IMR-90 (cell line): Measurements from ENCODE around the gene SLC22A4. TPM values are rescaled to one million over a fixed set of nuclear protein-coding genes. Genes with fewer than 3 reads are reported as not detected.

Experiments
- ATAC-seq: fragments of 200-7000 bp; cut with Tn5 transposase; 2 replicates; pipeline ENCODE4 v1.9.1; 2020; ENCODE audit warnings: low read depth, mild to moderate bottlenecking, moderate library complexity
- BruUV-seq: library from RNA; stranded (reverse); fragments of 400-500 nt; replicated peaks from 2 replicates; lab custom pipeline; 2021; lab: Mats Ljungman, UMichigan
- CTCF ChIA-PET: fragments of 300-600 bp; formaldehyde crosslinking; extraction: SDS; loops from one replicate; lab custom pipeline; 2021; ENCODE audit warnings: antibody characterized with exemption; lab: Yijun Ruan, JAX
- POLR2A ChIA-PET: fragments of 300-600 bp; sonication (Branson Sonifier 250); formaldehyde crosslinking; loops from one replicate; lab custom pipeline; 2022; ENCODE audit warnings: antibody characterized with exemption; ENCODE audit not compliant: unreplicated experiment; lab: Charles Lee
- DNase-seq: peaks from one replicate; pipeline ENCODE4 v3.0.0; 2013
- H2AFZ ChIP-seq: replicated peaks from 2 replicates; pipeline ENCODE3; 2013; ENCODE audit warnings: low read length, mild to moderate bottlenecking; ENCODE audit not compliant: poor library complexity
- H2AK5ac ChIP-seq: 2 replicates; pipeline ENCODE4 v1.6.1; 2013; ENCODE audit warnings: low read depth, low read length, inconsistent platforms
- H2AK9ac ChIP-seq: replicated peaks from 2 replicates; pipeline ENCODE3; 2013; ENCODE audit warnings: mild to moderate bottlenecking, low read depth, low read length, moderate library complexity; ENCODE audit not compliant: poor library complexity
- H2BK120ac ChIP-seq: 2 replicates; pipeline ENCODE4 v1.6.1; 2013; ENCODE audit warnings: low read depth, low read length, inconsistent platforms
- H2BK15ac ChIP-seq: 3 replicates; pipeline ENCODE4 v1.6.1; 2013; ENCODE audit warnings: low read depth, low read length, inconsistent platforms
- H2BK20ac ChIP-seq: 2 replicates; pipeline ENCODE4 v1.6.1; 2013; ENCODE audit warnings: low read depth, mild to moderate bottlenecking, inconsistent platforms, low read length, moderate library complexity
- H2BK5ac ChIP-seq: 2 replicates; pipeline ENCODE4 v1.6.1; 2013; ENCODE audit warnings: mild to moderate bottlenecking, low read depth, low read length, inconsistent platforms; ENCODE audit not compliant: poor library complexity, severe bottlenecking
- H3K14ac ChIP-seq: replicated peaks from 2 replicates; pipeline ENCODE4 v1.6.1; 2013; ENCODE audit warnings: low read depth, low read length, inconsistent platforms
- H3K18ac ChIP-seq: 2 replicates; pipeline ENCODE4 v1.6.1; 2013; ENCODE audit warnings: low read depth, low read length, control low read depth
- H3K23ac ChIP-seq: 2 replicates; pipeline ENCODE4 v1.6.1; 2013; ENCODE audit warnings: low read depth, low read length, inconsistent platforms
- H3K27ac ChIP-seq: 2 replicates; pipeline ENCODE4 v1.5.1; 2013; ENCODE audit warnings: mild to moderate bottlenecking, control low read depth, low read length; ENCODE audit not compliant: insufficient read depth
- H3K27me3 ChIP-seq: 2 replicates; pipeline ENCODE4 v1.6.1; 2013; ENCODE audit warnings: low read length; ENCODE audit not compliant: control insufficient read depth, insufficient read depth
- H3K36me3 ChIP-seq: 2 replicates; pipeline ENCODE4 v1.6.1; 2013; ENCODE audit warnings: low read length, mixed read lengths; ENCODE audit not compliant: control insufficient read depth, insufficient read depth
- H3K4ac ChIP-seq: 2 replicates; pipeline ENCODE4 v1.6.1; 2013; ENCODE audit warnings: low read depth, low read length, inconsistent platforms
- H3K4me1 ChIP-seq: 2 replicates; pipeline ENCODE4 v1.6.1; 2013; ENCODE audit warnings: low read length, mixed read lengths; ENCODE audit not compliant: control insufficient read depth, insufficient read depth
- H3K4me2 ChIP-seq: 2 replicates; pipeline ENCODE4 v1.6.1; 2013; ENCODE audit warnings: low read depth, mild to moderate bottlenecking, control low read depth, low read length, moderate library complexity
- H3K4me3 ChIP-seq: 2 replicates; pipeline ENCODE4 v1.5.1; 2013; ENCODE audit warnings: low read depth, mild to moderate bottlenecking, control low read depth, low read length, moderate library complexity; ENCODE audit not compliant: insufficient read depth
- H3K56ac ChIP-seq: 2 replicates; pipeline ENCODE4 v1.6.1; 2013; ENCODE audit warnings: low read length, inconsistent platforms; ENCODE audit not compliant: insufficient read depth; ENCODE audit errors: extremely low read depth
- H3K79me1 ChIP-seq, 2 experiments: 2 replicates each; pipeline ENCODE4 v1.6.1; 2013; ENCODE audit warnings: low read length in 2 of 2, inconsistent platforms in 1 of 2, low read depth in 1 of 2
- H3K9ac ChIP-seq: 2 replicates; pipeline ENCODE4 v1.6.1; 2013; ENCODE audit warnings: low read depth, low read length, control low read depth
- H3K9me1 ChIP-seq: 2 replicates; pipeline ENCODE4 v1.6.1; 2013; ENCODE audit warnings: low read length, inconsistent platforms; ENCODE audit not compliant: insufficient read depth
- H3K9me3 ChIP-seq: 2 replicates; pipeline ENCODE4 v1.6.1; 2013; ENCODE audit warnings: low read length; ENCODE audit not compliant: control insufficient read depth, insufficient read depth
- H4K20me1 ChIP-seq: 2 replicates; pipeline ENCODE4 v1.6.1; 2013; ENCODE audit warnings: low read length, inconsistent platforms; ENCODE audit not compliant: insufficient read depth
- H4K5ac ChIP-seq: 2 replicates; pipeline ENCODE4 v1.6.1; 2013; ENCODE audit warnings: mild to moderate bottlenecking, low read depth, low read length, control low read depth
- H4K8ac ChIP-seq, 2 experiments: 2 replicates each; pipeline ENCODE4 v1.6.1; 2013; ENCODE audit warnings: low read depth in 2 of 2, low read length in 2 of 2, control low read depth in 1 of 2, inconsistent platforms in 1 of 2
- H4K91ac ChIP-seq: 2 replicates; pipeline ENCODE4 v1.6.1; 2013; ENCODE audit warnings: low read depth, low read length, inconsistent platforms; ENCODE audit not compliant: insufficient read depth
- CHD1 ChIP-seq: IDR thresholded peaks from 2 replicates; pipeline ENCODE4 v1.6.1; 2012; ENCODE audit warnings: low read depth, low read length, improper control_type of control experiment
- WGBS, 2 experiments: methylation state at CpG; one replicate each; pipeline versions ENCODE4 v1.1.5 to v1.1.7; 2013; ENCODE audit warnings: missing lambda C conversion rate in 2 of 2; ENCODE audit not compliant: insufficient read length in 1 of 2; ENCODE audit errors: extremely low coverage in 2 of 2; 5-methylcytosine and 5-hydroxymethylcytosine counted together
- dilution Hi-C: fragments of 300-500 bp; cut with HindIII; formaldehyde crosslinking; loops from one replicate; pipeline ENCODE4 v1.14.3; 2018; ENCODE audit warnings: low sequenced_read_pairs; ENCODE audit not compliant: unreplicated experiment
- in situ Hi-C: fragments of 300-500 bp; cut with MboI; formaldehyde crosslinking; loops from 3 replicates; pipeline ENCODE4 v1.14.3; 2019; ENCODE audit warnings: low sequenced_read_pairs, inconsistent platforms, mixed read lengths
- intact Hi-C: fragments of 100-400 bp; cut with micrococcal nuclease; formaldehyde crosslinking; loops from 2 replicates; pipeline ENCODE4 v1.10.0; 2022
- microRNA-seq, 2 experiments: library from miRNA; stranded (forward) in 1 of 2; unstranded in 1 of 2; fragments of 10-50 nt in 1 of 2; fragments of <30 nt in 1 of 2; gene quantifications in 1 of 2; microRNA quantifications in 1 of 2; one replicate each; pipeline versions ENCODE3 to v1.1.0; 2013 to 2020; ENCODE audit not compliant: insufficient read depth in 1 of 2, insufficient read length in 1 of 2, unreplicated experiment in 1 of 2
- polyA plus RNA-seq, 3 experiments: library from polyadenylated mRNA; depleted of rRNA; stranded (reverse); fragments of >200 nt; gene quantifications; 2 replicates each; pipeline ENCODE4 v1.2.3, GENCODE V29; 2012; ENCODE audit warnings: low replicate concordance in 1 of 3
- small RNA-seq, 5 experiments: library from RNA; depleted of rRNA; stranded (forward); fragments of <200 nt; gene quantifications; one replicate each; pipeline ENCODE3, GENCODE V24; 2012
- total RNA-seq: library from RNA; depleted of rRNA; stranded (reverse); fragments of >200 nt; gene quantifications from 2 replicates; pipeline ENCODE4 v1.2.3, GENCODE V29; 2012; rRNA removed

SLC22A4 gene
- total and polyA plus RNA-seq, 2 of the 4 experiments (the other 2 are of a cell fraction): 2.6 to 3.2 TPM

GRCh38 chr5:132392978-132393825 is 99.0 kb downstream of the SLC22A4 start:
- no TSS peak for BruUV-seq
- H3K14ac ChIP-seq: no peak overlapping the region
- H3K9me3 ChIP-seq: no peaks in the 10 kb centered on the region
- in situ Hi-C loops (no loop called here), intact Hi-C loops (no loop called here), dilution Hi-C loops (no loop called here)
- no peak overlapping the region for H3K4ac ChIP-seq
- H3K9me1 ChIP-seq: peaks cover 21% of the 10 kb centered on the region
- CTCF ChIA-PET: no interaction called here
- H2BK5ac ChIP-seq: no peak overlapping the region
- H2AK9ac ChIP-seq: no peak overlapping the region
- H3K79me1 ChIP-seq: peaks cover 0 to 5% of the 10 kb centered on the region in 2 experiments; a peak in 1 of 4 replicates
- H3K4me2 ChIP-seq: no peak overlapping the region
- H3K9ac ChIP-seq: no peak overlapping the region
- no peak overlapping the region for H2AK5ac ChIP-seq
- no peak overlapping the region for H3K56ac ChIP-seq
- no peak overlapping the region for H2BK120ac ChIP-seq
- H4K20me1 ChIP-seq: peaks cover 3% of the 10 kb centered on the region; the same call in 1 of the 2 replicates
- H3K23ac ChIP-seq: no peak overlapping the region
- no peak overlapping the region for H3K18ac ChIP-seq
- ATAC-seq (no peak), DNase-seq (no peak)
- no peak overlapping the region for H4K5ac ChIP-seq
- H3K4me1 ChIP-seq: peaks cover 19% of the 10 kb centered on the region
- H3K4me3 ChIP-seq: no peak overlapping the region
- no peak overlapping the region for H2BK15ac ChIP-seq
- peaks cover 4% of the 10 kb centered on the region; the same call in 1 of the 2 replicates for H3K36me3 ChIP-seq
- H3K27ac ChIP-seq: no peak overlapping the region
- no peak overlapping the region for H4K91ac ChIP-seq
- H4K8ac ChIP-seq: no peak overlapping the region
- POLR2A ChIA-PET: no interaction called here
- no peak for TF ChIP-seq CHD1
- no peak overlapping the region for H2AFZ ChIP-seq
- H2BK20ac ChIP-seq: no peak overlapping the region
- H3K27me3 ChIP-seq: peaks cover 2% of the 10 kb centered on the region
- no CpG with 5 or more reads among the region's 6 CpGs for WGBS, 2 experiments

Small RNAs within 50 kb of the gene (microRNA-seq; reads per million reads assigned to microRNA genes)
- gene MIR3936: 0 reads per million in 2 experiments

Small RNAs within 50 kb of the gene (small RNA-seq; reads per million reads assigned to genes)
- 0 to 1.1 (median 0) reads per million in 5 experiments for gene MIR3936

Other genes starting within 250 kb of the SLC22A4 start
- gene IL3, start 233.7 kb upstream of the SLC22A4 start, total RNA-seq: not detected in 2 replicates
- not detected in 2 replicates for gene IL3, start 233.7 kb upstream of the SLC22A4 start, polyA plus RNA-seq (2012; rRNA removed)
- not detected in 2 replicates for gene CSF2, start 220.6 kb upstream of the SLC22A4 start, total RNA-seq
- gene CSF2, start 220.6 kb upstream of the SLC22A4 start, polyA plus RNA-seq (2012; rRNA removed): 0.26 and 0.31 TPM in 2 replicates
- 190 and 225 TPM in 2 replicates for gene P4HA2, start 66.5 kb upstream of the SLC22A4 start, total RNA-seq
- 184 and 186 TPM in 2 replicates for gene P4HA2, start 66.5 kb upstream of the SLC22A4 start, polyA plus RNA-seq (2012; rRNA removed)
- 61.1 and 97.5 TPM in 2 replicates for gene PDLIM4, start 36.7 kb upstream of the SLC22A4 start, total RNA-seq
- gene PDLIM4, start 36.7 kb upstream of the SLC22A4 start, polyA plus RNA-seq (2012; rRNA removed): 214 and 225 TPM in 2 replicates
- gene SLC22A5, start 75.3 kb downstream of the SLC22A4 start, total RNA-seq: 3.6 and 6.1 TPM in 2 replicates
- gene SLC22A5, start 75.3 kb downstream of the SLC22A4 start, polyA plus RNA-seq (2012; rRNA removed): 6.0 and 7.1 TPM in 2 replicates
- gene IRF1, start 196.4 kb downstream of the SLC22A4 start, total RNA-seq: 6.9 and 11.1 TPM in 2 replicates
- gene IRF1, start 196.4 kb downstream of the SLC22A4 start, polyA plus RNA-seq (2012; rRNA removed): 16.5 and 18.9 TPM in 2 replicates
- gene IL5, start 249.1 kb downstream of the SLC22A4 start, total RNA-seq: not detected in 2 replicates
- not detected in 2 replicates for gene IL5, start 249.1 kb downstream of the SLC22A4 start, polyA plus RNA-seq (2012; rRNA removed)